GM18873 (cell line): ENCODE measurements around the gene CLSTN2.

Source experiments
- ATAC-seq: cut with Tn5 transposase; IDR thresholded peaks from one replicate; pipeline ENCODE4 v1.9.1; 2021; ENCODE audit warnings: mild to moderate bottlenecking, moderate library complexity, moderate number of reproducible peaks; ENCODE audit not compliant: unreplicated experiment, low FRiP score

Gene CLSTN2

DNA sequence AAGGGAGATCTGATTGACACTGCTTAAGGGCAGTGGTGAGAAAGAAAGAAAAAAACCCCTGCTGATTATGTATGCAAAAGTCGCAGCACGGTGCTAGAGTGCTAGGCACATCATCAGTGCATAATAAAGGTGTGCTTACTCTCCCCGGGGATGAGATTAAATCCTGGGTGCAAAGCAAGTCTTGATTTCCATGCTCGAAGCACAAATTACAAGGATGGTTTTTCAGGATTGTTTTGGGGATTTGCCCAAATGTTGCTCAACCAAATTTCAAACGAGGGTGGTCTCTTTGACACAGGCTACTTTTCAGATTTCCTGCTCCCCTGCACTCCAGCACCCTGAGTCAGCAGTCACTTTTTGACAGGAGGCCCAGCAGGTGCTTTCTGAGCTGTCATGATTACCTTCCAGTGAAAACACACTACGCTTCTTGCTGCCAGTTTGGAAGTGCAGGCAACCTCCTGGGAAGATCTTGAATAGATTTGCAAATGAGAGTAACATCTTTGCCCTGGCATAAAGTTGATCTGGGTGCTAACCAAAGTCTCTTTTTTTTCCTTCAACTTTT, 575.4 kb downstream of the CLSTN2 start:
- no peak for ATAC-seq

DNA sequence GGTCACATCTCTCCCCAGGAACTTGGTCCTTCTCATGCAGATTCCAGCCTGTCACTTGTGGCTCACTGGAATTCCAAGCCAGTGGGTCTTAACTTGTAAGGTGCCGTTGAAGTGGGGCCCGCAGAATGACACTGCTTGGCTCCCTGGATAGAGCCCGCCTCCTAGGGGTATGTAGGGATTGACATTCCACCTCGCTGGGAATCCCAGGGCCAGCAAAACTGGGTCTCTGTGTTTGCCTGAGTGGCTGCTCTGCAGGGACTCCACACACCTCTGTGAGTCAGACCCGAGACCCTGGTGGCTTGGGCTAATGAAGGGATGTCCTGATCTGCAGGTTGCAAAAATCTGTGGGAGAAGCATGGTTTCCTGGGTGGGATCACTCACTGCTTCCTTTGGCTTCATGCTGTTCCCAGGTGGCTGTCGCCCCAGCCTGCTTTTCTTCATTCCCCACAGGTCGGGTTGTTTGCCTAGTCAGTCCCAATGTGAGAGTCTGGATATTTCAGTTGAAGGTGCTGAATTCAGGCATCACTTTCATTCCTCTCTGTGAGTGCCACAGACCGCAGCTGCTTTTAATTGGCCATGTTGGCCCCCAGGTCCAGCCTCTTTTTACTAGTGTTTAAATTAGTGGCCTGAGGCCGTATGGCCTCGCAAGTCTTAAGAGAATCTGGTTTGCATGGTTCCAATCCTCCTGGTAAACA, 586.9 kb downstream of the CLSTN2 start:
- no peak for ATAC-seq

DNA sequence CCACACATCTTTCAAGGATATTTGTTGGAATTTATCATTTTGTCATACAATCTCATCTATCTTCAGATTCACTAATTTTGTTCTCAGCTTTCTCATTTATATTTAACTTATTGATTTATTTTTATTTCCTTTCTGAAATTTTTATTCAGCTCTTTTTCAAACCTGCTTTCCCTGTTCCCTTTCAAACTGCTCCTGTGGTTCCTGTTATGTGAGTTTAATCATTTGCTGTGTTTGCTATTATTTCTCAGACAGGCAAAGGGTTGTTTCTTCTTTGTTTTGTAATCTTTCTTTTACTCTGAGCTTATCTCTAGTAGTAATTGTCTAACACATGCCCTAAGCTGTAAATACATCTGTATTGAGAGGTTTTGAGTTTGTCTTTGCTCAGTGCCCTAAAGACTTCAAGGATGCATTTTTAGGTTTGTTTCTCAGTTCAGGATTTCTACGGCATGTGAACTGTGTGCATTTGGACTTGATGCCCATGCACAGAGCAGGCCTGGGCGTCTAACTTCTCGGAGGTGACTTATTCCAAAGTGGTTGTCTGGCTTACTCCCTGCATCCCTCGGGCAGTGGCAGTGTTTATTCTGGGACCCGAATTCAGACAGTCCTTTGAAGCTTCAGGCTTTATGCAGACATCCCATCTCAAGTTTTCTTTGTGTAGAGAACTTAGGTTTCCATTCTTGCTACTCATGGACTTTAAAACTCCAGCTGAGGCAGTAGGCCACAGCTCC, 587.8 kb downstream of the CLSTN2 start:
- ATAC-seq = no peak

DNA sequence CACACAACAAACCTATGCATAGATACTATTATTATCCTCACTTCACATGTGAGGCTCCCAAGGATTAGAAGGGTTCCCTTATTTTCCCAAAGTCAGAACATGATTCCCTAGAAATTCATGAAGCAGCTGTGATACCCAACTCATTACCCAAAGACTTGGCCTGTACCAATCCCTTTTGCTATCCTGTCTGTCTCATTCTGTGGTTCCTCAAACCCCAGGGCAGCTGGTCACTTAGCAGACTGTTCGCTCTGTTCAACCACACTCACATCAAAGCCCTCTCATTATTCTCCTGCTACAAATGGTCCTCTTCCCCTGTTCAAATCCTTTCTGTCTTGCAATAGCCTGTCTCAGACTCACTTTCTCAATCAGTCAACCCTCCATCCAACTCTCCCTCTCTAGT, 588.6 kb downstream of the CLSTN2 start:
- ATAC-seq = no peak

DNA sequence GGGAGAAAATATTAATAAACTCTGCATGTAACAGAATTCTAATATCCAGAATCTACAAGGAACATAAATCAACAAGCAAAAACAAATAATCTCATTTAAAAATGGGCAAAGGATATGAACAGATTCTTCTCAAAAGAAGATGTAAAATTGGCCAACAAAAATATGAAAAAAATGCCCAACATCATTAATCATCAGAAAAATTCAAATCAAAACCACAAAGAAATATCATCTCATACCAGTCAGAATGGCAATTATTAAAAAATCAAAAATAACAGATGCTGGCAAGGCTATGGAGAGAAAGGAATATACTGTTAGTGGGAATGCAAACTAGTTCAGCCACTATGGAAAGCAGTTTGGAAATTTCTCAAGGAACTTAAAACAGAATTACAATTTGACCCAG, 592.2 kb downstream of the CLSTN2 start:
- ATAC-seq = no peak

DNA sequence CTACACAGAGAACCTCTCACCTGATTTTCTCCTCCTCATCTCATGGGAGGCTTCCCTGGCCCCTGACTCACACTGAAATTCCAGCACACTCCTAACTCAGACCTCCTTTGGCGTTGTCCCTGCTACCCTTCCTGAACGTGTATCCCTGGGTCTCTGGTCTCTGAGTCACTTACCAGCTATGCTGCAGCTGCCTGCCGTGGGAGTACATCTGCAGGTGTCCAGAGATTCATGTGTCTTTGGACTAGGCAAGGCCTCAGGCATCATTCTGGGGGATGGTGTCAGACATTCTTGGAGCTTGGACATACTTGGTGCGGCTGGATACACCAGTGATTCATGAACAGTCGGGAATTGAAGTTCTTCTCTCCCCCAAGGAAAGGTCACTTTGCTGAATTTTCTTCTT, 594.1 kb downstream of the CLSTN2 start:
- no peak for ATAC-seq

DNA sequence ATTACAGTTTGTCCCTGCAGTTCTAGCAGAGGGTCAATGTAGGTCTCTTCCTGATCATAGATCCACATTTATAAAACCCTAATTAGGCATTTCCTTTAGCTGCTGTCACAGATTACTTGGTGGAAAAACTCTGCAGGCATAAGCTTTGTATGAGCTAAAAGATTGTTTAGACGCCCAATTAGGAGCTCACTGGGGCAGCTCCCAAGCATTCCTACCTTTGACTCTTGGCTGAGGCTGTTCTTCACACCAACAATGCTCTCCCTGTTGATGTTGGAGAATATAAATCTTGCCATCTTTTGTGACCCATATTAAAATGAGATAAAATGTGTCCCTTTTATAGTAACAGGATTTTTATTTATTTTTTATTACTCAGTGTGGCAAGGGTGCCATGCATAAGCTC, 594.6 kb downstream of the CLSTN2 start:
- no peak for ATAC-seq

DNA sequence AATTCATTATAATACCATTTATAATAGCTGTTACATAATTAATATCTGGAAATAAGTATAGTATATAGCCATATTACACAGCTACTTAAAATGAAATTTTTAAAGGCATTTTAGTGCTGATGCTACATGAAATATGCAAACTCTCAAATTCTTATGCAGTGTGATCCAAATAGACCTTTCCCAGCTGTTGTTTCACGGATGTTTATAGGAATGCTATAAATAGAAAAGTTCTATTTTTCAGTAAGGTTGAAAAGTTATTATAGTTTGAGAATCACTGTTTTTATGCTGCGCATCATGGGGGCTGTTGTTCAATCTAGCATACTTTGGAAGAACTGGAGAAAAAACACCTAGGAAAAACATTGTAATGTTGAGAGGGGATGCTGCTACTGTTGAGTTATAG, 595.1 kb downstream of the CLSTN2 start:
- ATAC-seq = no peak

DNA sequence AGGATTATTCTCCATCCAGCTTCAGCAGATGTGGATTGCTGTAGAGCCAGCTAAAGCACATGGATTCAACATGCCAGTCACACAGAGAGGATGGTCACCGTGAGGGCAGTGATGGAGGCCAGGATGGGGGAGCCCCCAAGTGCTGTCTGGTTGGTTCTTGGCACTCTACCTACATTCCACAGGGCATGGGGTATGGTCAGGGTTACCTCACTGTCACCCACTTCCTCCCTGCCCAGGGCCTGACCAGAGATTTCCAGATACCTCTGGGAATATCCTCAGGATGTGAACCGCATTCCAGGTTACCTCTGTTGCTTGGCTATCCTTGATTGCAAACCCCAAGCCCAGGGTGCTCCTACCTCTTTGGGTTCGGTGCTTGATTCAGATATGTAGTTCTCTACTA, 595.6 kb downstream of the CLSTN2 start:
- no peak for ATAC-seq

DNA sequence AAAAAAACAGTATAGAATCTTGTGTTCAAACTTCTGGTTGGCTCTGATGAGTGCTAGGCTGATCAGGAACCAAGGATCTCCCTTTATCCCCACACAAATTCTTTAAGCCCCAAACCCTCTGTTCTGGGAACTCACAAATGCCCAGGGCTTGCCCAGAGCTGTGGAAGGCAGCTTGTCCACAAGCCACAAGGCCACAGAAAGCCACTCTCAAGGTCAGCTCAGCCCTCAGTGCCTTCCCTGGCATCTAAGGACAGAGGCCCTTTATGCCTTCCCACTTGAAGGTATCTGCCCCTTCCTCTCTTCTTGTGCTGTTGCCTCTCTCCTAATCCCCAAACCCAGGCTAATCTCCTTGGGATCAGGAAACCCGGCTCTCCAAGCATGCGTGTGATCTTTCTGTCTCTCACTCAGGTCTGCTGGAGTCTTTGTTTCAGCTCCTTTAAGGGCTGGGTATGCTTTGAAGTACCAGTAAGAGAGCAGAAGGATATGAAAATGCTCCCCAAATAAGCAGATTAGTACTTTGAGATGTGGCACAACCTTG, 597.9 kb downstream of the CLSTN2 start:
- no peak for ATAC-seq

DNA sequence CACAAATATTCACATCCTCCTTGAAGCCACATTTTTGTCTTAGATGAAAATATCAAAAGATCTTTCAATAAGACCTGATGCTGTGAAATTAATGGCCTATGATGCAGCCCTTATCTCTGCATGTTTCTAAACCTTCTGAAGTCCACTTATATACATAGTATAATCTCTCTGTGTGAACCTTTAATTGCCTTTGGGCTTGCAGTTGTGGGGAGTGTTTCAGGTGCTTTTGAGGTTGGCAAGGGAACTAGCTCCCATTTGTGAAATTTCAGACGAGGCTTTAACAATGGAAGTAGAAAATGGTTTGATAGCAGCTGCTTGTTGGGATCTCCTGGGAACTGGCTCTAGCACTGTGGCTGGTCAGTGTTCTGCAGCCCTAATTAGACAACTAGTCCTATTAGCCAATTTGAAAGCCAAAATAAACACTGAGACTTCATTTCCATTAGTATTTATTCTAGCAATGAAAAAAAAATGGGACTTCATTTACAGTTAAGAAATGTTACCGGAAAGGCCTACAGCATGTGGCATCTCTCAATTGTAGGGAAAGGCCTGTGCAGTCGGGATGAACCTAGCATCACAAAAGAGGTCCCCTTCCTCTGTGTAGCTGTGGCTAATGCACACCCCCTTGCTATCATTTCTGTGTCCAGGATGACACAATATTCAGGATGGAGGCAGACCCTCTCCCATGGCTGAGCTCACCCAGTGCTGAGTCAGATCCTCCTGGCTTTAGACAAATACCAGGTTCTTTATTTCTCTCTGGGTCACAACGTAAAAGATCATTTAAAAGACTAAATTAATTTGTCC, 602.1 kb downstream of the CLSTN2 start:
- no peak for ATAC-seq

DNA sequence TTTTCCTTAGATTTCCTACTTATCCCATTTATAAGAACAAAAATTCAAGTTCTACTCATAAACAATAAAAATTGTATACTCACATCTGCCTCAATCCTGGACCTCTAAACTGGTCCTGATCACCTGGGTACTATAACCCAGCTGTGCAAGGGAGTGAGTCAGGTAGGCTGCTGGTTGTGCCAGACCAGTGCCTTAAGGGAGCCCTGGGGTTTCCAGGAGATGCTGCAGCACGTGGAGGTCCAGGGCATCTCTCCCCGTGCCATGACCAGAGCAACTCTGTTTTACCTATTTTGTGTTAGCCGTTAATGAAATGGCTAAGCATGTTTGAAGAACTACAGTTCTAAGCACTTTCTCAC, 602.7 kb downstream of the CLSTN2 start:
- no peak for ATAC-seq

DNA sequence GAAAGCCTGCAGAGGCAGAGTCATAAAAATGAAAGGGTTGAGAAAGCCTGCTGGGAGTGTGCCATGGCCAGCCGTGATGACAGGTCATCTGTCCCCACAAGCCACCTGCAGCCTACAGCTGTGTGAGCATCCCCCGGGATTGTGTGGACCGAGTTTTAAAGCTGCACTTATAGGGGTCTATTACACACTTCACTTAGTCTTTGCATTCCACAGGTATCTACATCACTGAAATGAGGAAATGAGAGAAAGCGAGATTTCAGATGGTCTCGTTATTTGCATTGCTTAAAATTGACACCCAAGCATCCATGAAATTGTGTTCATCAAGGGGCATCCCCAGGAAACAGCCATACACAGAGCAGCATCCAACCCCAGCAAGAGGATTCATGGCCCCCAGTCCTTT, 605.3 kb downstream of the CLSTN2 start:
- peak; percentile 59 for ATAC-seq

DNA sequence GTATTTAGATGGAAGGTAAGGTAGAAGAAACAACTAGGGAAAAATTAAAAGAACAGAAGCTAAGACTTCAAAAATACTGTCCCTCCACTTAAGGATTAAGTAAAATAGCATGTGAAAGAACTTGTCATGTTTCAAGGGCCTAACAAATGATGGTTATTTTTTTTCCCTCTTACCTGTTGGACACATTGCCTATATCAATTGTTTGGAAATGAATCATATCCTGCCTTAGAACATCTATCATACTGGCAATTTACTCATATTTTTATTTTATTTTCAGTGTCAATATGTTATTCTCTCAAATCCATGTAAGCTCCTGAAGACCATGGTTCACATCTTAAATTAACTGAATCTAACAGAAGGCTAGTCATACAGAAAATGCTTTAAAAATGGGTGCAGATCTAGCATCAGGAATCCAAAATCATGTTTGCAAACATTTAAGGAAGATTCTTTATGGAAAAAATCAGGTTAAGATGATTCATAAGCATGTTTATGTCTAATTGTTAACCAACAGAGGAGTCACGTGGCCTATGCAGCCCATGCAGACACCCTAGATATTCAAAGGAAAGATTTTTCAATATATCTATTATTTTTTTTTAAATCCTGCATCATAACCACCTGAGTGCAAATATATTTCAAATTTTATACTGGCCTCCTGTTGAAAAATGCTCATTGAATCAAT, 607.1 kb downstream of the CLSTN2 start:
- no peak for ATAC-seq

DNA sequence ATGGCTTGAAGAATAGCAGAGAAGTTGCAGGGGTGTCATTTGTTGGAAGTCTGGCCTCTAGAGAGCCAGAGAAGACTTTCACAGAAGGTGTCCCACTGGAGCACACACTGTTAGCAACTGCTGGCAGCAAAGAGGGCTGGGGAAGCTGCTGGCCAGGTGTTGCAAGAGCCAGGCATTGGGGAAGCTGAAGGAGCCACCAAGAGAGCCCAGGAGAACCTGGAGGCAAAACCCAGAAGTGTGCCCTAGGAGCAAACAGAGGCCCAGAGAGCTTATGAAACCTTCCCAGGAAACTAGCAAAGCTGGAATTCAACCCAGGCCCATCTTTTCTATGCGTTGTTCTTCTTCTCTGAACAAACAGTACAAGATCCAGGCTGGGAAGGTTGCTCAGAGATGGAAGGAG, 610.2 kb downstream of the CLSTN2 start:
- no peak for ATAC-seq

DNA sequence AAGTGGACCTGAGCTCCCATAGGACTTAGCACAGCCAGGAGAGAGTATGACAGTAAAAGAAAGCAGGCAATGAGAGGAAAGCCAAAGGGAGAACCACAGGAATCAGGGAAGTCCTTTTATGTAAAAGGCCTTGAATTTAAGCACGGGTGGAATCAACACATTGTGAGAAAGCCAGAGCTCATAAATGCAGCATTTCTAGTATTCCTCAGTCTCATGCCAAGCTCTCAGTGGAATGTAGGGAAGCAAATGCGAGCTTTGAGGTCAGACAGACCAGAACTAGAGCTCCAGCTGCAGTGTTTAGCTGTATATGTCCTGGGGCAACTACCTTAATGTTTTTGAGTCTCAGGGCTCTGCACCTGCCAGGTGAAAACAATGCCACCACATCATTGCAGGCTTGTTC, 610.8 kb downstream of the CLSTN2 start:
- no peak for ATAC-seq

DNA sequence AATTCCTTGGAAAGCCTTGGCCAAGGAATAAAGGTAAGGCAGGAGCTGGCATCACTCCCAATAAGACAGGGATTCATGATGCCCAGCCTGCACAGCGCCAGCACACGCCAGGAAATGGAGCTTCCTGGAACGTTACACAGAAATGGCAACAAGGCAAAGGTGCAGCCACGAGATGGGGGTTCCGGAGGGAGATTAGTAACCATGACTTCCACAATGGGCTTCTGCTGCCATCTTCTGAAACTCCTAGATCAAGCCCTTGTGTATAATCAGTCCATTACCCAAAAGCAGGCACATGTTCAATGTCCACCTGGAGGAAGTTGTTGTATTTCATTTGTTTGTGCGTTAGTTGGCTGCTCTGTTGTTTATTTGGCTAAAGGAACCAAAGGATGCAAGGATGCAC, 611.7 kb downstream of the CLSTN2 start:
- ATAC-seq = no peak

DNA sequence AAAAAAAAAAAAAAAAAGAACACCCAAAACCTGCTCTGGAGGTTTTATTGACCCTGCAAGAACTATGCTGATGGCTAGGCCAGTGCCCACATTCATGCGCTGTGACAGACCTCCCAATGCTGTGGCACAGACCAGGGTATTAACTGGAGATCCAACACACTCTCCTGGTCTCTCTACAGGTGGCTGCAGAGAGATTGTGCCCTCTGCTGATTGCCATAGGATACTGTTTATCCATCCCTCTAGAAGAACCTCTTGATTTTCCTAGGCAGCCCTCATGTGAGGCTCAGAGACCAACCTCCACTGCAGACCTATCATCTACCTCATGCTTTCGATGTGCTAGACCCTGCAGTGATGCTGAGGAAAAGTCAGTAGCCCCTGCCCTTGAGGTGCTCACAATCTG, 617.4 kb downstream of the CLSTN2 start:
- ATAC-seq = no peak

DNA sequence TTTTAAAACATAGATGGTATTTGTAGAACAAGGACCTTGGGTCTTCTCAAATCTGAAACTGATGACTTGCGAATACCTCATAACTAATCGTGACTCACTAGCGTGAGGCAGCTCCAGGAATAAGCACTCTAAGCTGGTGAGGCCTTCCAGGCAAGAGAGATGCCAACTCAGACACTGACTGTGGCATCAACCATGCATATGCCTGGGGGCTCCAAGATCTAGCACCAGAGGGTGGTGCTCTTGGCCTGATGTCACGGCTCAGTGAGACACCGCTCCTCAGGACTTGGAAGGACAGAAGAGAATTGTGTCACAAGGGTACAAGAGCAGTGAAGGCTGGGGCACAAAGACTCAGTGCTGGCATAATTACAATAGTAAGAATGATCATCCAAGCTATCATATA, 617.9 kb downstream of the CLSTN2 start:
- ATAC-seq = no peak

DNA sequence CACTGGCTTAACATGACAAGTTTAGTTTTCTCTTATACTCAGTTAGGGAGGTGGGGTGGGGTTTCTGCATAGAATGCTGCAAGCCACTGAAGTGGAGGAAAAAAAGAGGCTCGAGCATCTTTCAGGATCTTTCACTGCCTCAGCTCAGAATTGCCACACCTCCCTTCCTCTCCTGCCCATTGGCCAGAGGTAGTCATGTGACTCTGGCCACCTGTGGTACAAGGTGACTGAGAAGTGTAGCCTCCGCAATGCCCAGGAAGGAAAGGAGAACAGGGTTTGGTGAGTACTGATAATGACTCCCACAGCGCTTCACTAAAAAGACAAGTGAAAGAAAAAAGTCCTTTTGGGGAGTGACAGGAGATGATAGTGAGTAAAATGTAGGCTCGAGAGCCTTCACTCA, 618.6 kb downstream of the CLSTN2 start:
- ATAC-seq = no peak

DNA sequence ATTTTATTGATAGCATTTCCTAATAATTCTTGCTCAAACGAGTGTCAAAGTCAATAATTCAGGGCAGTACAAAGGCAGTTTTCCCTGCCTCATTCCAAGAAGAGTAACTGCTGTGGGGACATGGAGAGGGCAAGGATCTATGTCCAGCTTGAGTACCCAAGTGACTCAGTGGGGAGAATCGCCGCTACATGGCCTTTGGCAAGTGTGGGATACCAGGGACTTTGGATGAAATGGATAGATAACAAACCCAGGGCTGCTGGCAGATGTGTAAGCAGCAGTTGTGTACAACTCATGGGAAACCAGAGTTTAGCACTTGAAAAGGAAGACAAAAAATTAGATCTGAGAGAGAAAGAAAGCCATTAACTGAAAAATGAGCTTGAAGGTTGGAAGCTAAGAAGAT, 620.7 kb downstream of the CLSTN2 start:
- no peak for ATAC-seq
